MG63 (cell line): Measurements from ENCODE around the gene AADACL4. TPM values are rescaled to one million over a fixed set of nuclear protein-coding genes. Genes with fewer than 3 reads are reported as not detected.

Experiments
- DNase-seq: peaks from one replicate; pipeline ENCODE4 v3.0.0-alpha.2; 2020
- H3K27me3 ChIP-seq: fragments of 250-450 bp; sonication (Bioruptor Pico); 2 replicates; pipeline ENCODE4 v1.5.1; 2020; ENCODE audit warnings: mild to moderate bottlenecking, moderate library complexity
- H3K36me3 ChIP-seq: fragments of 250-450 bp; sonication (Bioruptor Pico); 2 replicates; pipeline ENCODE4 v1.5.1; 2020; ENCODE audit warnings: mild to moderate bottlenecking, moderate library complexity
- H3K4me3 ChIP-seq: fragments of 250-450 bp; sonication (Bioruptor Pico); 2 replicates; pipeline ENCODE4 v1.5.1; 2020; ENCODE audit warnings: mild to moderate bottlenecking, moderate library complexity
- H3K9me3 ChIP-seq: fragments of 250-450 bp; sonication (Bioruptor Pico); 2 replicates; pipeline ENCODE4 v1.5.1; 2020; ENCODE audit warnings: mild to moderate bottlenecking, moderate library complexity
- total RNA-seq: library from RNA; depleted of rRNA; stranded (reverse); fragments of >200 nt; shearing (Covaris generic); gene quantifications from 2 replicates; pipeline ENCODE4 v1.2.3, GENCODE V29; 2014; ENCODE audit warnings: low replicate concordance

AADACL4 gene
- total RNA-seq, 1 experiment from 2014 or later, result not detected

GRCh38 chr1:12607263-12607662, 36.6 kb upstream of the AADACL4 start:
- no peaks in the 10 kb centered on the region; the same call in 1 of the 2 replicates for H3K9me3 ChIP-seq
- H3K27me3 ChIP-seq, result no peaks in the 10 kb centered on the region
- peaks cover 89% of the 10 kb centered on the region for H3K36me3 ChIP-seq
- no peak for DNase-seq
- H3K4me3 ChIP-seq, result no peak overlapping the region

GRCh38 chr1:12608311-12608957, 35.5 kb upstream of the AADACL4 start:
- no peak overlapping the region for H3K4me3 ChIP-seq
- no peak for DNase-seq
- no peaks in the 10 kb centered on the region for H3K27me3 ChIP-seq

DNA sequence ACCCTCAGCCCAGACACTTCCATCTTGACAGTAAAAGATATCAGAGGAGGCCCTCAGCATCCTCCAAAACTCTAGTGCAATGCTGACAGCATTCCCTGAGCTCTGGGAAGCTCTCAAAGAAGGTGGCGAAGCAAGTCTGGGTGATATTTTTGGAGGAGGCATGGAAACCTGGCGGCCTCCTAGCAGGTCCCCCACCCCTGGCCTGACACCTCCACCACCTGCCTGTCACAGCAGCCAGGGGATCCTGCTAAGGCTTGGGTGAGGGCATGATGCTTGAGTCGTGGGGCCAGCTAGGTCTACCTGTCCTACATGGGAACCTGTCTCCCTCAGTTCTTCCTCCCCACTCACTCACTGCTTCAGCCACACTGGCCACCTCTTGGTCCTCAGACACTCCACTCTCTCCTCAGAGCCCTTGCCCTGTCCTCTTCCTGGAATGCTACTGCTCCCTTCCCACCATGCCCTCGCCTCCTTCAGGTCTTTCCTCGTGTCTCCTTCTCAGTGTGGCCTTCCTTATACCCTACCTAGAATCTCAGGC, 34.3 kb upstream of the AADACL4 start:
- no peak for DNase-seq
- H3K27me3 ChIP-seq, result no peaks in the 10 kb centered on the region
- peaks cover 91% of the 10 kb centered on the region for H3K36me3 ChIP-seq
- no peak overlapping the region for H3K4me3 ChIP-seq
- no peaks in the 10 kb centered on the region; the same call in 1 of the 2 replicates for H3K9me3 ChIP-seq

More at GRCh38 chr1:12608311-12608957, 35.5 kb upstream of the AADACL4 start:
- Histone ChIP-seq H3K36me3 (peaks cover 89% of the 10 kb centered on the region), H3K9me3 (no peaks in the 10 kb centered on the region; the same call in 1 of the 2 replicates)

DNA sequence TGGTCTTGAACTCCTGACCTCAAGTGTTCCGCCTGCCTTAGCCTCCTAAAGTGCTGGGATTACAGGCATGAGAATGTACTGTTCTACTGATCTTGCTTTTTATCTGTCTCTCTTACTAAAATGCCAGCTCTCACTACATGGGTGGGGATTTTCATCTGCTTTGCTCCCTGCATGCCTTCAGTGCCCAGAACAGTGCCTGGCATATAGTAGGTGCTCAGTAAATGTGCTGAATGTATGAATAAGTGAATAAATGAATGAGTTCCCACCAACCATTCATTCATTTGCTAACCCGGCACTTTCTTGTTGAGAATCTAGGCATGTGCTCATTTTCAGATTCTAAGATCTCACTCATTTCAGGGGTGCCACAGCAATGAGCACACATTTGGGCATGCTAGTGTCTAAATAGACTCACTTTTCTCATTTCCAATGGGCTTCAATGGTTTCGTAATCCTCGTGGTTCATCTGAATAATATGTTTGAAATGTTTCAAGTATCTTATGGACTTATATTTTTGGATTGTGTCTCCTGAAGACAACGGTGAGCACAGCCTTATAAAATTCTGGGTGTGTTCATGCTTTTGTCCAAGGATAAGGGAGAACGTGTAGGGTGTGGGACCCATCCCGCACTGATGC, 33.5 kb upstream of the AADACL4 start:
- no peaks in the 10 kb centered on the region for H3K27me3 ChIP-seq
- no peaks in the 10 kb centered on the region; the same call in 1 of the 2 replicates for H3K9me3 ChIP-seq
- no peak for DNase-seq
- no peak overlapping the region for H3K4me3 ChIP-seq
- peaks cover 91% of the 10 kb centered on the region for H3K36me3 ChIP-seq

DNA sequence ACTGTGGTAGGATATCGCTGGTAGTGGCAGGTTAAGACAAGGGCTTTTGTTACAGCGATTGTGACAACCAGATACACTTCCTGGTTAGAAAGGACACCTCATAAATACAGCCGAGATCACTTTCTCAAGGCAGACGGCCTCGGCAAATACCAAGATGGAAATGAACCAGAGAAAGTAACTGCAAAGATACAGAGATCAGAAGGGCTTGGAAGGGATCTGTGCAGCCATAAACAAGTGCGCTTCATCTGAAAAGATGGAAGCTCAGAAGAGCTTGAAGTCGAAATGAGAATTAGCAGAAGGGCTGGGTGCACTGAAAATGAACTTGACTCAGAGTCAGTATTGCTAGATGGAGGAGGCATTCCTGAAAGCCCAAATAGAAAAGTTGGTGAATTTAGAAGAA, 32.9 kb upstream of the AADACL4 start:
- H3K36me3 ChIP-seq, result peaks cover 92% of the 10 kb centered on the region
- H3K9me3 ChIP-seq, result no peaks in the 10 kb centered on the region; the same call in 1 of the 2 replicates
- DNase-seq, result no peak
- no peak overlapping the region for H3K4me3 ChIP-seq
- no peaks in the 10 kb centered on the region for H3K27me3 ChIP-seq

DNA sequence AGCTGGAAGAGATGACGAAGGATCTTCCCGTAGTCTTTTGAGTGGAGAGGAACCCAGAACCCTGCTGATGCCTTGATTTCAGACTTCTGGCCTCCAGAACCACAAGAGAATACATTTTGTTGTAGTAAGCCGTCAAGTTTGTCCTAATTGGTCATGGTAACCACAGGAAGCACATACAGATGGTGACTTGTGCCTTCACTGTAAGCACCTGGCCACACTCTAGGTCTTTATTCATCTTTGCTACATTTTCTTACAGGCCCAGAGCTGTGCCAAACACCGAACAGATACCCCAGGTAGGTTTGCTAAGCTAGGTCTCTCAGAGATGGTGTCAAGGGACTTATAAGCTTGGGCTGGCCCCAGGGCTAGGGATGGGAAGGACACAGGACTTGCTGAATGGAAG, 30.7 kb upstream of the AADACL4 start:
- DNase-seq, result no peak
- H3K4me3 ChIP-seq, result peak overlapping the region; percentile 94; the same call in 1 of the 2 replicates
- peaks cover 83% of the 10 kb centered on the region for H3K36me3 ChIP-seq
- H3K27me3 ChIP-seq, result no peaks in the 10 kb centered on the region
- H3K9me3 ChIP-seq, result no peaks in the 10 kb centered on the region; the same call in 1 of the 2 replicates

GRCh38 chr1:12614402-12615158, 29.3 kb upstream of the AADACL4 start:
- H3K36me3 ChIP-seq, result peaks cover 69% of the 10 kb centered on the region
- H3K27me3 ChIP-seq, result no peaks in the 10 kb centered on the region
- no peak for DNase-seq
- no peaks in the 10 kb centered on the region for H3K9me3 ChIP-seq
- peak overlapping the region; percentile 94 for H3K4me3 ChIP-seq

DNA sequence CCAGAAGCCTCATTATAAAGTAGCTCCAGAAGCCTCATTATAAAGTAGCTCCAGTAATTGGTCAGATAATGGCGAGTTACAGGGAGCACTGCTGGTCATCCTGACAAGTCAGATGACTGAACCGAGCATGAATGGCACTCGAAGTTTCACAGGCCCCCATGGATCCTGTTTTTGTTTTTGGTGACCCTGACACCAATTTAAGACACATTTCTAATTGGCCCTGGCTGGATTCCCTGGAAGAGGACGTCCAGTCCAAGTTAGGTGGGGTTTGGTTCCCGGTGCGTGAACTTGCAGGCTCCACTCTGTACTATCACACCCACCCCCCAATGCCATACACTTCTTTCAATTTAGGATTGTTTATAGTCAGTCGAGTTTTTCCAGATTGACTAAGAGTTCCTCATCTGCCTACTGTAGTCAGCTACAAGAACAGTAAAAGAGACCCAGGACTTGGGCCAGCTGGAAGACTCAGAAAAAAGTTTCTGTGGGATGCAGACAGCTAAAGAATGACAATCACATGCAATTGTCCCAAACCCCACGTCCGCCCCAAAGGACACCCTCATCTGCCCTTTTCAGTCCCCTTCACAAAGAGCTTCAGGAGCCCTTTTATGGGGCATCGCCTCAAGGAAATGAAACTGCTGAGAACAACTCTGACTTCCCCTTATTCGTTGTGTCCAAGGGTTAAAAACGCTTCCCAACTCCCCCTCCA, 28.6 kb upstream of the AADACL4 start:
- Histone ChIP-seq H3K9me3 (no peaks in the 10 kb centered on the region), H3K27me3 (no peaks in the 10 kb centered on the region), H3K4me3 (peak overlapping the region; percentile 94), H3K36me3 (peaks cover 62% of the 10 kb centered on the region)
- no peak for DNase-seq

DNA sequence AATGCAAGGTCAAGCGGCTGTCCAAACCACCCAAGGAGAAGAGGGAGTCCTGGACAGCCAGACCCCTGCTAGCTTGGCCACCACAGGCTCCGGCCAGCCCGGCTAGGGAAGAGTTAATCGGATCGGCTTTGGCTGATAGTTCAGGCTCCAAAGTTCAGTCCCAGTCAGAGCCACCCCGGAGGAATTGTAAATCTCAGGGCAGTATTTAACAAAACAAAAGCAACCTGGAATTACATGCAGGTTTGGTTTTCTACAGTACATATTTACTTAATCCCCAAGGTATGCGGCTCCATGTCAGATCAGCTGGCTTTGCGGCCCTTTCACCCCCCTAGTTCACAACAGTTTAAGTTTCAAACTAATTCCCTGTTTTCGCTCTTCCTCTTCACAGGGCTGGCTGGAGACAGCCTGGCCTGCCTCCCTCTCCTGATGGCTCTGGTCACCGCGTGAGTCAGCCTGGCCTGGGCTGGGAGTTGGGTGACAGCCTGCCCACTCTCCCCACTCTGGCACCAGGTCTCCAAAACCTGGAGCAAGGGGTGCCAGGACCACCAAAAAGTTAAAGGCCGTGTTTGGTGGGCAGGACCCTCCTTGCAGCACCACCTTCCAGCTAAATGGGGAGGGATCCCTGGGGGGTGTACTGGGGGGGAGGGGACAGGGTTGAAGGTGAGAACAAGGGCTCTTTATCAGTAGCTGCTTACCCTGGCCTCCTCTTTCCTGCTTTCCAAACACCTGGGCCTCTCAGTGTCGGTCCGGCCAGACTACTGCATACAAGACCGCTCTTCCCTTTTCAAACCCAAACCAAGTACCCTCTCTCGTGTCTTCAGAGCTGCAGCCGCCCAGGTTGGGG, 27.8 kb upstream of the AADACL4 start:
- H3K4me3 ChIP-seq, result peak overlapping the region; percentile 94
- peak; percentile 73 for DNase-seq
- H3K9me3 ChIP-seq, result no peaks in the 10 kb centered on the region
- H3K36me3 ChIP-seq, result peaks cover 54% of the 10 kb centered on the region
- no peaks in the 10 kb centered on the region for H3K27me3 ChIP-seq

GRCh38 chr1:12616709-12617373, 27.0 kb upstream of the AADACL4 start:
- Histone ChIP-seq H3K27me3 (no peaks in the 10 kb centered on the region), H3K36me3 (peaks cover 47% of the 10 kb centered on the region), H3K4me3 (peak overlapping the region; percentile 94), H3K9me3 (no peaks in the 10 kb centered on the region)
- DNase-seq, result peak; percentile 61

- Histone ChIP-seq H3K27me3 (no peaks in the 10 kb centered on the region), H3K9me3 (no peaks in the 10 kb centered on the region), H3K4me3 (peak overlapping the region; percentile 94), H3K36me3 (peaks cover 40% of the 10 kb centered on the region)
- DNase-seq, result no peak
These were observed 26.4 kb upstream of the AADACL4 start for GRCh38 chr1:12617511-12617900.

- H3K9me3 ChIP-seq, result no peaks in the 10 kb centered on the region
- H3K27me3 ChIP-seq, result no peaks in the 10 kb centered on the region
- H3K36me3 ChIP-seq, result peaks cover 34% of the 10 kb centered on the region
- DNase-seq, result peak; percentile 90
- H3K4me3 ChIP-seq, result peak within 1 kb of the TSS; percentile 94
These were observed 25.8 kb upstream of the AADACL4 start, which contains the start of gene DHRS3 for GRCh38 chr1:12617901-12618660. DHRS3 (minus strand) TSS chr1:12618210; CDS start chr1:12617348, 862 bp downstream.

GRCh38 chr1:12618661-12618964, 25.3 kb upstream of the AADACL4 start:
- H3K27me3 ChIP-seq, result no peaks in the 10 kb centered on the region
- DNase-seq, result no peak
- peaks cover 29% of the 10 kb centered on the region for H3K36me3 ChIP-seq
- peak overlapping the region; percentile 94 for H3K4me3 ChIP-seq
- H3K9me3 ChIP-seq, result no peaks in the 10 kb centered on the region

- peaks cover 23% of the 10 kb centered on the region for H3K36me3 ChIP-seq
- H3K27me3 ChIP-seq, result no peaks in the 10 kb centered on the region
- peak overlapping the region; percentile 94 for H3K4me3 ChIP-seq
These were observed 24.7 kb upstream of the AADACL4 start for GRCh38 chr1:12618965-12619791.

More at GRCh38 chr1:12618965-12619791, 24.7 kb upstream of the AADACL4 start:
- no peaks in the 10 kb centered on the region for H3K9me3 ChIP-seq
- peak; percentile 95 for DNase-seq
